ENCODE measurements around the gene ATP1A1.
A peak's percentile ranks its signal among the peaks of the same experiment; 100 is the strongest.

Gene ATP1A1

DNA sequence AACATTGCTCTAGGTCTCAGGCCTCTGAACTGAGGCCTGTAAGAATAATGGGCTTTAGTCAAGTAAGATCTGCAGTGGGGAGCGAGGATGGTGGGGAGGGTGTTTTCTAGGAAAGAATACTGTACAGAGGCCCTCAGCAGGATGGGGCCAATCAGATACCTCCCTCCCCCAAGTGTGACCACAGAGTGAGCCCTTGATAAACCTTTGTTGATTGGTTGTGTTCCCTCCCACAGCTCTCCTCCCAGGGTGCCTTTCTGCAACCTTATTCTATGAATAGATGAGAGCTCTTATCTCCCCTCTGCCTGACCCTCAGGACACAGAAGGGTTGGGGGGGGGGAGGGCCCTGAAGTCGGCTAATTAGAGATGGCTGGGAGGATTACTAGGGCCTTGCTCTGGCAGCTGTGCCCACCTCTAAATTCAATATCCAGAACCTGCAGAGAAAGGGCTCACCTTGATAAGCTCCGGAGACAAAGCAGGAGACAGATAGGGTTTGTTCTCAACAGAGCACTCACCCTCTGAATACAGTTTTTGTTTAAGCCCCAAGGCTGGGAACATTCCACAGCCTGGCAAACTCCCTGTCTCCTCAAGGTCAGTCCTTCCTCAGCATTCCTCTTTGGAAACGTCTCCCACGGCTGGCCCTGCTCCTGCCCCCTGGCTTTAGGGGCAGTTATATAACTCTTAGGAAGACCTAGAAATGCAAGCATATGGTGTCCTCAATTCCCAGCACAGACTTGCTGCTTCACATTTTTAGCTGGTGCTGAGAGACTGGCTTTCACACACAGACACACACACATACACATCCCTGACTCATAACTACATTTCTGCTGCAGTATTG is 42.9 kb downstream of the ATP1A1 start:
- no peak for DNase-seq

DNA sequence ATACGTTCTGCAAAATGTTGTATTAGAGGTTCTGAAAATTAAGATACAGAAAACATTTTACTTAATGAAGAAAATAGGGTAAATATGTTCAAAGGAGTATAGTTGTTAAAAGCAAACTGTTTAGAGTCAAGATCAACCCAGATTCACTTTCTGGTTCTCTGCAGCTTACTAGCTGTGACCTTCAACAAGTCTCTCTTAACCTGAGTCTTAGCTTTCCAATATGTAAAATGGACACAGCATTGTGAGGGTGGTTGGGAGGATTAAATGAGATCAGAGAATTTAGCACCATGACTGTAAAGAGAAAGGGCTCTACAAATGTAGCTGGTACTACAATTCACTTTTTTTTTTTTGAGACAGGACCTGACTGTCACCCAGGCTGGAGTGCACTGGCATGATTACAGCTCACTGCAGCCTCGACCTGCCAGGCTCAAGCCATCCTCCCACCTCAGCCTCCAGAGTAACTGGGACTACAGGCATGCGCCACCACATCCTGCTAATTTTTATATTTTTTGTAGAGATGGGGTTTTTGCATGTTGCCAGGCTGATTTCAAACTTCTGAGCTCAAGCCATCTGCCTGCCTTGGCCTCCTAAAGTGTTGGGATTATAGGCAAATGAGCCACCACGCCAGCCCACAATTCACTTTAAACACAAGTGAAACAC is 43.9 kb downstream of the ATP1A1 start:
- DNase-seq = no peak

DNA sequence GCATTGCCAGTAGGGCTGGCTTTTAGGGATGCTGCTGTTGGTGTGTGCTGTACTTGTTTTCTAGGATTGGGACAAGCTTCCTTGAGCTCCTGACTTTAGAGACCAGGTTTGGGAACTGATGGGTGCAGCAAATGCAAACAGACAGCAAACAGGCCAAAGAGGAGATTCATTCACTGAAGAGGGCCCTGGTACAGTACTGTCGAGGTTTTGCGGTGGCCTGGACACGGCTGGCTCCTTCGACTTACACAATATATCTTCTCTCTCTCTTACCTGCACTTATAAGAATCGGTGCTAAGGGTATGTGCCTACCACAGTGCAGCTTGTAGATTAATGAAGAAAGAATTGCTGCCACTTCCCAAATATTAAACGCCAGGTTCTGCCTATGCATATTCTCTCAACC is 44.6 kb downstream of the ATP1A1 start:
- DNase-seq = no peak

DNA sequence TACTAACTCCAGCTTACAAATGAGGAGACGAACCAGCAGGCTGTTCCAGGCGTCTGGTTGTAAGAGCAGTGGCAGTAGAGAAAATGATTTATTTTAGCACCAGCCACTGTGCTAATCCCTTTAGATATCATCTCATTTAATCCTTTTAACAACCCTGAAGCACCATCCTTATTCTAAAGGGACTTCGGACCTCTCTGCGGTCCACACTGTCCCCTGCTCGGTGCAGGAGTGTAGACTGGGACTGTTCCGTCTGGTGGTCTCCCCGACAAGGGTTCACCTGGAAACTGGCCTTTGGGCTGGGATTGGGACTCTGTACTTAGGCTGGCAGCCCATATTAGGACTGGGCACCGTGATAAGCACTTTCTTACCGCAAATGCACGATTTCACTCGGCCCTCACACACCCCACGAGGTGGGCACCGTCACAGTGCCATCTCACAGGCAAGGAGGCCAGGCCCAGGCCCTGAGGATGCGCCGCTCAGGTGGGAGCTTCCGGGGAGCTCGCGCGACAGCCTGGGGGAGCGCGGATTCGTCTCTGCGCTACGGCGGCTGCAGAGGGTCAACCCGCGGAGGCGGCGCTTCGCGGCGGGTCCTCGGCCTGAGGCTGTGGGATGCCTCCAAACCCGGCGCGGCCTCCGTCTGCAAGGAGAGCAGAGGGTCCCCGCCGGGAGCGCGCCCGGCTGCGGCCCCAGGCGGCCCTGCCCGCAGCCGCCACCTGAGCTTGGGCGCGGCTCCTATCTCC is 45.2 kb downstream of the ATP1A1 start:
- peak; percentile 87 for DNase-seq

DNA sequence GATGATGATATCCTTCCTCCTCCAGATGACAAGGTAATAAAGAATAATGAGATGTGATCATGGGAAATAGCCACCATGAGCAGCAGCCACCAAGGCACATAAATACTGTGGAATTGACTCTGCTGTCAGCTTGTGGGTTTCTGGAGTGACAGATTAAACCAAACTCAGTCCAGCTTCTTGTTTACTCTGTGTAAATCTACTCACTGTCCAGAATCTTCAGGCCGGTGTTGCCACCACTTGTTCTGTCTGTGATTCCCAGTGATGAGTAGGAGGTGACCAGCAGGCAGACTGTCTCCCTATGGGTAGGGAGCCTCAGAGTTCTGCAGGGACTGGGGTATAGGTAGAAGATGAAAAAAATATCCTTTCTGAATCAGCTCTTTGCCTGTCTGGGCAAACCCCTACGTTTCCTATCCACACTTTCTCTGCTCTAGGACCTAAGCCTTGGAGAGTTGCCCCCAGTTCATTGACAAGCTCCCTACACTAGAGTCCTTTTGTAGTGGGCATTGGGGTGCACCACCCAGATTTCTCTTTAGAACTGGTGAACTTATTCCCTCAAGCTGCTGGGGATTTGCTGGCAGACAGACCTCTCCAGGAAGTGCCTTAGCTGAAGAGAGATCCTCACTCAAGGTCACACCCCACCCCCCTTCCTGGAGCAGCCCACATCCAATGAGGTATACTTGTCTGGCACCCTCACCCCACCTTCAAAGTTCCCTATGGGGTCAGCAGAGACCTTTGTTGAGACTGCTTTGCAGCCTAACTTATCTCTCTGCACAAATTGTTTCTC is 47.6 kb downstream of the ATP1A1 start:
- DNase-seq = no peak

DNA sequence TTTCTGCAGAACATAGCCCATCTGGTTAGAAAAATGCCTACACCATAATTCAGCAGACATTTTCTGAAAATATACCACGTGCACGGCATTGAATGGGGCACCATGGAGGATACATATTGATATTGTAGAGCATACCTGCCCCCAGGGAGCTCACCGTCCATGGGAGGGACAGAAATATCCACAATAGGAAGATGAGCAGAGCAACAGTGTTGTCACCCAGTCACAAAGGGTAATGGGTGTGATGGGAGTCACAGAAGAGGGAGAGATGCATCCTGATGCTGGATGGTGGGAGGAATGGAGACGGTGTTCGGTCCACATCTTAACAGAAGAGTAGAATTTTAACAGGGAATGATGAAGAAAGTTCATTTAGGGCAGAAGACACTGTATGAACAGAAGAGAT is 51.4 kb downstream of the ATP1A1 start:
- no peak for DNase-seq

DNA sequence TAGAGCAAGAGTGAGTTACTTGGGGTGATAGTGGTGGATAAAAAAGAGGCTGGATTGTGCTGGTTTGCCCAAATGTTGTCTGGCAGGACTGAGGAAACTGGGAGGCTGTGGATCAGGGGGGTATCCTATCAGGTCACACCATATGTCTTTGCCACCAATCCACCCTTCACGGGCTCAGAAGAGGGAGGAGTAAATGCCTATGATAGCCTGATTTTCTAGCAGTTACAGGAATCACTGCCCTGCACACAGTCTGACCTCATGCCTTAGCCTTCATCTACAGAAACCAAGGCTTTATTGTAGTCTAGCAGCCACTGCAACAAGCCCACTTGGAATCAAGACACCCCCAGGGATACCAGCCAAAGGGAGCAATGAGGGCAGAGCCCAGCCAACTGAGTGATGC is 51.8 kb downstream of the ATP1A1 start:
- DNase-seq = no peak

DNA sequence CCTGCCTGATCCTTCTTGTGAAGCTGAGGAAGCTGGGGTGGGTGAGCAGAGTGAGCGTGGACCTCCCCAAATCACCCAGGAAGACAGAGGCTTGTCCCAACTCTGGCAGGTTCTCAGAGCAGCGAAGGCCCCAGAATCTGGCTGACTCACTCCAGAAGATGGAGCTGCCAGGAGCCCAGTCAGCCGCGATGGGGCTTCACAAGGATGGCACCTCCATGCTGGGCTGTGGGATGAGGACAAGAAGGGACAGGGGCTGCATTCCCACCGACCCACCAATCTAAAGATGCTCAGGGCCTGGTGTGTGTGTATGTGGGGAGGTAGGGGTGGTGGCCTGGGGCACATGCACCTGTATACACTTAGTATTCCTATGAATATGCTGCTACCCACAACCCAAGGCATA is 52.9 kb downstream of the ATP1A1 start:
- DNase-seq = no peak

DNA sequence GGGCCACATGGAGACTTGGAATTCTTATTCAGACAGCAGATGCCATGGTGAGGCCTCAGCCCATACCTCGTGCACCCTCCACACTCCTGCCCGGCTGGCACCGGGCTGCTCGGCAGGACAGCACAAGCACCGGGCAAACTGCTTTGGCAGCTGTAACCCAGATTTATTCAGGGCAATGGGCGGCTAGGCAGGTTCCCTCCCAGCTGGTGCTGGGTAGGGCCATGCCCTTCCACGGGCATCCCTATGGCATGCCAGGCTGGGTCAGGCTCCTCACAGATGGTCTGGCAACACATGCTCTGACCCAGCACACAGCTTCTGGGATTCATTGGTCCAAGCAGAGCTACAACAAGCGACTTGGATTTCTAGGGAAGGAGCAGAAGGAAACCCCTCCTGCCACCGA is 53.4 kb downstream of the ATP1A1 start:
- no peak for DNase-seq

DNA sequence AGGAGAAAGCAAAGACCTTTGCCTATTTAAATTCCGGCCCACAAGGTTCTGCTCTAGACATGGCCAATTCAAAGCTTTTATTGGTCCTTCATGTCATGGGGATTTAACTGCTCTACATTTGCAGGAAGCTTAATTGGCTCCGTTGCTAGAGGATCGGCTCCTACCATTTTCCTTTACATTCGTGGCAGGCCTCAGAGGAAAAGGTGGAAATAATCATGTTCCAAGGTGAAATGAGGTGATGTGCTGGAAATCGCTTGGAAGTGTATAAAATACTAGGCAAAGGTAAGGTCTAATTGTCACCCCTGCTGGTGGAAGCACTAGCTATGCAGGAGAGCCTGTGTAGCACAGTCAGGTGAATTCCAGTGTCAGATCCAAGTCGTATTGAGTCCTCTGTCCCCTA is 55.5 kb downstream of the ATP1A1 start:
- DNase-seq = no peak

DNA sequence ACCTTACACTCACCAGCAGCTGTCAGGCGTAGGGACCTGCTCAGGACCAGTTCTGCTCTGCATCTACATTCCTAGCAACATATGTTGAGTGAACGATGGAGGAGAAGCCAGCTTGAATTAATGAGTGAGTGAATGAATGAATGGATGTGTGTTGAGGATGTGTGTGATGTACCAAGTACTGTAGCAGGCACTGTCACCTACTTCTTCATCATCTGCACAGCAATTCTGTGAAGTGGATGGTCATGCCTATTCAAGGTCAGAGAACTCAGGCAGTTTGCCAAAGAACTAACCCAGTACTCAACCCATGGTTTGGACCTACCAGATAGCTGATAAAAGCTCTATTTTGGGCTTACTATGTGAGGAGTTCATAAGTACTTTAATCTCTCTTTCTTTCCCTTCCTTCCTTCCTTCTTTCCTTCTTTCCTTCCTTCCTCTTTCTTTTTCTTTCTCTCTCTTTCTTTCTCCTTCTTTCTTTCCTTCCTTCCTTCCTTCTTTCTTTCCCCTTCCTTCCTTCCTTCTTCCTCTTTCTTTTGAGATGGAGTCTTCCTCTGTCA is 56.9 kb downstream of the ATP1A1 start:
- DNase-seq = no peak

DNA sequence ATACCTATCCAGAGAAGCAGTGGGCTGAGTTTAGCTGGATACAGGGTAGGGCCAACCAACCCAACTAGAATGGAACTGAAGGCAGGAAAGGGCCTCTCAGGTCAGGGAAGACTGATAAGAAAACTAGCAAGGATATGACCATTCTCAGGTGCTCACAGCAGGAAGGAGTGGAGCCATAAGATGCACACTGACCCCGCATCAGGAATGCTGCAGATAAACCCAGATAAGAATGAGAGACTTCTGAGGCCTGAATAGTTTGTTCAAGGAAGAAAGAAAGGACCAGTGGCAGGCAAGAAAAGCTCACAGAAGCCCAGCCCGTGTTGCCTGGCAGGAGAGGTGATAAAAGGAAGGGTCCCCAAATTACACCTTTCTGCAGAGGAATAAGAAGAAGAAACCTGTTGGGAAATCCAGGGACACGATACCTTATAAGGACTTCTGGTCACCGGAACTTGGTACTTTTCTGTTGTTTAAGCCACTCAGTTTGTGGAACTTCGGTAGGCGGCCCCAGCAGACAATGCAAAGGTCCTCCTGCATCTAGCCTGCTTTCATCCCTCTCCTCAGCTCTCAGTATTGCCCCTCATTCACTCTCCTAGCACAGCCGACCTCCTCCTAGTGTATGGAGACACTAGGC is 58.9 kb downstream of the ATP1A1 start:
- DNase-seq = no peak

DNA sequence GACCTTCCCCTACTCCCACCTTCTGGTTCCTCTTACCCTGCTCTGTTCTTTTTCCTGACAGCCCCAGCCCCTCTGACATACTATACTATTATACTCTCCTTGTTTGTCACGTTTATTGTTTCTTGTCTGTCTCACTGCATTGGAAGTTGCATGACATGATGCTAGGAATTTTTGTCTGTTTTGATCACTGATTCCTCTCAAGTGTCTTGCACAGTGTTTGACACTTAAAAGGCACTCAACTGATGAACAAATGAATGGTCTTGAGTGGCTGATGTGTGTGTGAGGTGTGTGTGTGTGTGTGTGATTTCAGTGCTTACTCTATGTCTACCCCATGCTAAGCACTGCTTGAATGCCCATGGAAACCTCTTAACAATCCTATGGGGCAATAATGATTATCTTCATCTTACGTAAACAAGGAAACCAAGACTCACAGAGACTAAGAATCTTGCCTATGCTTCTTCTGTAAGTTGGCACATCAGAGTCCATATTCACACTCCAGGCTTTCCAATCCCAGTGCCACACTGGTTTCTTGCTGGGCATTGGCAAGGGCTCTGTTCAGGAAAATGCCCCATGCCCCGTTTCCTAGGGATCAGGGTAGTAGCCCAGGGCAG is 59.7 kb downstream of the ATP1A1 start:
- DNase-seq = no peak

DNA sequence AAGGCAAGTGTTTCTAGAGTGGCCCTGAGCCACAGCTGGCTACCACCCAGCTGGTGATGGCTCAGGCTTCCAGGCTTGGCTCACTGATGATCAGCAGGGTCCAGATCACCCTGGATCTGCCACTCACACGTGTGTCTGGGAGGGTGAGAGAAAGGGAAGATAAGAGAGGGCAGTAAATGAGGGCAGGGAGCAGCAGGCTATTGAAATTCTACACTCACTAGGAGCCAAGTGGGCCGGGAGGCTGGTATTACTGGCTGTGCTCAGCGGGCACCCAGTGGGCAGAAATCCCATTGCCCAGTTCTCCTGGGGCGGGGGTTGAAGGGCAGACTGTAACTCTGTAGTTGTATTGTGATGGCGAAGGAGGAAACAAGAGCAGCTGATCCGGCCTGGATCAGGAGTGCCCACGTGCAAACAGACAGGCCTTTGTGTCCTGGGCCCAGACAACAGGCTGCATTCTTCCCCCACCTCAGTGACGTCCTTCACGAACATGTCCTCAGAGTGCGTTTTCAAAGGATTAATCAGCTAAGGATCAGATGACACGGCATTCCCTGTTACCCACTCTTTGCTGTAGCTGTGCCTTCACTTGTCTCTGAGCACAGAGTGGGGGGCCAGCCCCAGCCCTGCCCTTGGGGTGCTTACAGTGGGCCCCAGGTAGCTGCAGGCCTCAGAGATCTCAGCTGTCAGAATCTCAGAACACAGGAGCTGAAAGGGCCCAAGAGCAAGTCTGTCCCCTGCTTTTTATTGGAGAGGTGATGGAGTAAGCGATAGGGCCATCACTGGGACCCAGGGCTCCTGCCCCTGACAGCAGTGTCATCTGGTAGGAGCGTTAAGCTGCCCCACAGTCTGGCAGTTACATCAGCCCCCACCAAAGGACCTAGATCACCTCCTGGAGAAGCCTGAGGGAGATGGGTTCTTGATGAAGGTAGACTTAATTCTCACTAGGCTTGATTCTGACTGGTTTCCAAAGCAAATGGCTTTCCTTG is 60.5 kb downstream of the ATP1A1 start:
- DNase-seq = no peak

DNA sequence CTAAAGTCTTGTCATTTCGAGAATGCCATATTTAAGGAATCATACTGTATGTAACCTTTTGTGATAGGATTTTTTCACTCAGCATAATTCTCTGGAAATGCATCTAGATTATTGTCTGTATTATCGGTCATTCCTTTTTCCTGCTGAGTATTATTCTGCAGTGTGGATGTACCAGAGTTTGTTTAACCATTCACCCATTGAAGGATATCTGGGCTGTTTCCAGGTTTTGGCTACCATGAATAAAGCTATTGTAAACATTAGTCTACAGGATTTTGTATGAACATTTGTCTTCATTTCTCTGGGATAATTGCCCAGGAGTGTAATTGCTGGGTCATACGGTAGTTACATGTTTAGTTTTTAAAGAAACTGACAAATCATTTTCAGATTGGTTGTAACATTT is 61.8 kb downstream of the ATP1A1 start:
- no peak for DNase-seq

DNA sequence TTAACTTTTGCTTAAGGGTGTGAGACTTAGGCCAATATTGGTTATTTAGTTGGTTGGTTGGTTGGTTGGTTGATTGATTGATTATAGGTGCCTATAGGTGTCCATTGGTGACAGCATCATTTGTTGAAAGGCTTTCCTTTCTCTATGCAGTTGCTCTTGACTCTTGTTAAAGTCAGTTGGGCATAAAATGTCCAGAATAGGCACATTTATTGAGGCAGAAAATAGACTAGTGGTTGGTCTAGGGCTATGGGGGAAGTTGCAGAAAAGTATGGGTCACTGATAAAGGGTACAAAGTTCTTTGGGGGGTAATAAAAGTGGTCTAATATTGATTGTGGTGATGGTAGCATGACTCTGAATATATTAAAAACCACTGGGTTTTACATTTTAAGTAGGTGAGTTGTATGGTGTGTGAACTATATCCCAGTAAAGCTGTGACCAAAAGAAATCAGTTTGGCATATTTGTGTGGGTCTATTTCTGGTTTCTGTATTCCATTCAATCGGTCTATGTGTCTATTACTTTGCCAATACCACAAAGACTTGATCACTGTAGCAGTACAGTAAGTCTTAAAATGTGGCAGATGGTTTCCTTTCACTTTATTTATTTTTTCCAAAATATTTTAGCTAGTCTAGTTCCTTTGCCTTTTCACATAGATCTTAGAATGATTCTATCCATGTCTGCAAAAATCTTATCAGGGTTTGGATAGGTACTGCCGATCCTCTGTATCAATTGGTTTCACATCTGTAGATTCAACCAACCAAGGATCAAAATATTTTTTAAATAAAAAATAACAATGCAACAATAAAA is 63.0 kb downstream of the ATP1A1 start:
- DNase-seq = no peak

DNA sequence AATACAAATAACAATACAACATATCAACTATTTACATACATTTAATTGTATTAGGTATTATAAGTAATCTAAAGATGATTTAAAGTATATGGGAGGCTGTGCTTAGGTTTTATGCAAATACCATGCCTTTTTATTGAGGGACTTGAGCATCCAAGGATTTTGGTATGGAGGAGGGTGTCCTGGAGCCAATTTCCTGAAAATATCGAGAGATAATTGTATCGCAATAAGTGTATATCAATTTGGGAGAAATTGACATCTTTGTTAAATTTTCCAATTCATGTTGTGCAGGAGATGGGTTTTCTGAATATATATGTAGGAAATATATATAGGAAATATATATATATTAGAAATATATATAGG is 63.5 kb downstream of the ATP1A1 start:
- DNase-seq = no peak

DNA sequence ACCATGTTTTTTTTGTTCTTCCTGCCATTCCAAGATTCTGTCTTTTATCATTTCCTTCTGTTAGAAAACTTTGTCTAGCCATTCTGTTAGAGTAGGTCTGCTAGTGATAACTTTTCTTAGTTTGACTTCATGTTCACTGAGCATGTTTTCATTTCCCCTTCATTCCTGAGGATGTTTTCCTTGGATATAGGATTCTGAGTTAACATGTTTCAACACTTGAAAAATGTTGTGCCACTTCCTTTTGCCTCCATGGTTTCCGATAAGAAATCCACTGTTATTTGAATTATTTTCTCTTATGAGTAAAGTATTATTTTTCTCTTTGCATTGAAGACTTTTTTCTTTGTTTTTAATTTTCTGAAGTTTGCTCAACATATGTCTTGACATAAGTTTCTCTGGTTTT is 66.7 kb downstream of the ATP1A1 start:
- DNase-seq = no peak

DNA sequence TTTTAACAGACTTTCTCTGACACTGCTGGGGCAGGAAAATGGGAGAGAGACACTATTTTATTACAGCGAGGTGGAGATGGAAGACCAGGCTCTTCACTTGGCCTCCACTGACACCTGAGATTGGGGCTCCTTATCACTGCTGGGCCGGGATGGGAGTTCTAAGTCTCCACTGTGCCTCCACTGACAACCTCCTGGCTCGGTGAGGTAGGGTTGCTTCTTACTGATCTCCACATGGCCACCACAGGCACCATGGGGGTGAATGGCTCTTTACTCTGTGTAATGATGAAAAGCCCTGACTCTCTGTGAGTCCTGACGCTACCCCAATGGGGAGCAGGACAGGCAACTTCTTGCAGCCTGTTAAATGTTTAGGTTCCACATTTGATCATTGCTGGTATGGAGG is 67.7 kb downstream of the ATP1A1 start:
- no peak for DNase-seq

DNA sequence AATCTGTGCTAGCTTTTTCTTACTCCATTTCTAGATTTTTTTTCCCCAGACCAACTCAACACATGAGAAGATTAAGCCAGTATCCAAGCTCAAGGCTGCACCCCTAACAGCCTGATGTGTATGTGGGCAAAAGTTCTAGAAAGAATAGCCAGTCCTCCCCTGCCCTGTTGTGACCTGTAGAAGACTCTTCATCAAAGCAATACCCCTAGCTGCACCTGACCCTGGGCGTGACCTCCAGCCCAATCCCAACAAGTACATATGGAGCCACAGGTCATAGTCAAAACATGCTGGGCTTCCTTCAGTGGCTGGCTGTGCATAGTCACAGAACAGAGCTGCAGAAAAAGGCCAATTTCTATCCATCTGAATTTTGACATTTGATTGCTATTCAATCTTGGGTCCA is 72.5 kb downstream of the ATP1A1 start:
- no peak for DNase-seq
